Measurements from ENCODE around the gene SARS2. TPM values are rescaled to one million over a fixed set of nuclear protein-coding genes. Genes with fewer than 3 reads are reported as not detected.

SARS2 gene
- total RNA-seq, 1 experiment from 2014 or later = 23.6 TPM

DNA sequence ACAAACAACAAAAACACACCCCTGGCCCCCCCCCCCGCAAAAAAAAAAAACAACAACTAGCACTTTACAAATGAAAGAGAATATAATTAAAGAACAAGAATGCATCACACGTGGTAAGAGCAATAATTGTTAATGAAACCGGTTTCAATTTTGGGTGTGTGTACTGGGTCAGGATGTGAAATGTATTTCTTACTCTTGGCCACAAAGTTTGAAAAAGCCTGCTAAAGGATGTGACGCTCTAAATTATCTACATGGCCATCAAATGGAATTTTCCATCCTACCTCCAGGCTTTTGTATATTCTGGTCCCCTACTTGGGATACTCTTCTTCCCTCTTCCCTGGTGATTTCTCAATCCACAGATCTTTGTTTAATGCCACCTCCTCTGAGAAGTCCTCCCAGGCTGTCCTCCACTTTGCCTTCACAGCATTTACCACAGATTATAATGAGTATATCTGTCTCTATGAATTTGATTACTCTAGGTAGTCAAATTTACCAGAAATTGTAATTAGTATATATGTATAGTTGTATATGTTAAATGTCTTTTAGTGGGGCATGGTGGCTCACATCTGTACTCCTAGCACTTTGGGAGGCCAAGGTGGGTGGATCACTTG lies 2.1 kb downstream of the SARS2 start:
- Mint-ChIP-seq H3K4me3 (ENCODE audit: unreplicated experiment) (no peak overlapping the region), H3K9me3 (ENCODE audit: unreplicated experiment) (no peaks in the 10 kb centered on the region), H3K36me3 (ENCODE audit: insufficient read depth, unreplicated experiment) (peaks cover 23% of the 10 kb centered on the region), H3K27me3 (ENCODE audit: insufficient read depth, unreplicated experiment) (no peaks in the 10 kb centered on the region), H3K4me1 (ENCODE audit: insufficient read depth, unreplicated experiment) (peaks cover 14% of the 10 kb centered on the region), H3K27ac (ENCODE audit: low read depth, unreplicated experiment) (no peak overlapping the region)
- no peak for DNase-seq (ENCODE audit: unreplicated experiment)
- TF ChIP-seq, protein P1, sequence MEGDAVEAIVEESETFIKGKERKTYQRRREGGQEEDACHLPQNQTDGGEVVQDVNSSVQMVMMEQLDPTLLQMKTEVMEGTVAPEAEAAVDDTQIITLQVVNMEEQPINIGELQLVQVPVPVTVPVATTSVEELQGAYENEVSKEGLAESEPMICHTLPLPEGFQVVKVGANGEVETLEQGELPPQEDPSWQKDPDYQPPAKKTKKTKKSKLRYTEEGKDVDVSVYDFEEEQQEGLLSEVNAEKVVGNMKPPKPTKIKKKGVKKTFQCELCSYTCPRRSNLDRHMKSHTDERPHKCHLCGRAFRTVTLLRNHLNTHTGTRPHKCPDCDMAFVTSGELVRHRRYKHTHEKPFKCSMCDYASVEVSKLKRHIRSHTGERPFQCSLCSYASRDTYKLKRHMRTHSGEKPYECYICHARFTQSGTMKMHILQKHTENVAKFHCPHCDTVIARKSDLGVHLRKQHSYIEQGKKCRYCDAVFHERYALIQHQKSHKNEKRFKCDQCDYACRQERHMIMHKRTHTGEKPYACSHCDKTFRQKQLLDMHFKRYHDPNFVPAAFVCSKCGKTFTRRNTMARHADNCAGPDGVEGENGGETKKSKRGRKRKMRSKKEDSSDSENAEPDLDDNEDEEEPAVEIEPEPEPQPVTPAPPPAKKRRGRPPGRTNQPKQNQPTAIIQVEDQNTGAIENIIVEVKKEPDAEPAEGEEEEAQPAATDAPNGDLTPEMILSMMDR (IDR thresholded peaks at IDR 0.05; ENCODE audit: unreplicated experiment) = no peak
- ChIA-PET POLR2A (interaction anchor here (3.3 kb wide), 1 partner anchor 28 kb away, joined by 35 read pairs; the partner anchor contains the start of genes NFKBIB and SIRT2), CTCF (interaction anchor here (0.7 to 1.4 kb wide), 3 partner anchors 28 to 526 kb away, joined by 4 to 11 read pairs (median 5); partner anchors contain the start of genes FAM98C and NFKBIB)
- intact Hi-C loops (cut with micrococcal nuclease) = no loop called here
- BruUV-seq (replicated peaks) = no TSS peak

DNA sequence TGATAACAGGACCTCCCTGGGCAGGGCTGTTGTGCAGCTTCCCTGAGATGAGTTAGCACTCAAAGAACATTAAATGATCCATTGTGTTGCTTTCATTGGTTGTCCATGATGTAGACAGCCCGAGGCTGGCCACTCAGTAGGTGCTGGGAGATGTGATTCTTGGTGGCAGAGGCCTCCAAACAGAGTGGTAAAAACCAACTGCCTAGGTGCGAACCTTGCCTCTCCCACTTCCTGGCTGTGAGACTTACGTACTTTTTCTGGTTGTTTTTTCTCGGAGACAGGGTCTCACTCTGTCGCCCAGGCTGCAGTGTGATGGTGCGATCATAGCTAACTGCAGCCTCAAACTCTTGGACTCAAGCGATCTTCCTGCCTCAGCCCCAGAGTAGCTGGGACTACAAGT lies 6.2 kb downstream of the SARS2 start:
- DNase-seq (ENCODE audit: unreplicated experiment) = no peak
- Mint-ChIP-seq H3K4me3 (ENCODE audit: unreplicated experiment) (no peak overlapping the region), H3K4me1 (ENCODE audit: insufficient read depth, unreplicated experiment) (peaks cover 6% of the 10 kb centered on the region), H3K27ac (ENCODE audit: low read depth, unreplicated experiment) (no peak overlapping the region), H3K36me3 (ENCODE audit: insufficient read depth, unreplicated experiment) (peaks cover 26% of the 10 kb centered on the region), H3K27me3 (ENCODE audit: insufficient read depth, unreplicated experiment) (no peaks in the 10 kb centered on the region), H3K9me3 (ENCODE audit: unreplicated experiment) (no peaks in the 10 kb centered on the region)
- TF ChIP-seq, protein P1 (IDR thresholded peaks at IDR 0.05; ENCODE audit: unreplicated experiment) = no peak
- POLR2A ChIA-PET = no interaction called here
- no TSS peak for BruUV-seq (replicated peaks)
- intact Hi-C loops (cut with micrococcal nuclease) = no loop called here
- CTCF ChIA-PET = interaction anchor here (0.8 kb wide), 1 partner anchor 158 kb away, joined by 3 read pairs; no protein-coding TSS in a partner anchor

DNA sequence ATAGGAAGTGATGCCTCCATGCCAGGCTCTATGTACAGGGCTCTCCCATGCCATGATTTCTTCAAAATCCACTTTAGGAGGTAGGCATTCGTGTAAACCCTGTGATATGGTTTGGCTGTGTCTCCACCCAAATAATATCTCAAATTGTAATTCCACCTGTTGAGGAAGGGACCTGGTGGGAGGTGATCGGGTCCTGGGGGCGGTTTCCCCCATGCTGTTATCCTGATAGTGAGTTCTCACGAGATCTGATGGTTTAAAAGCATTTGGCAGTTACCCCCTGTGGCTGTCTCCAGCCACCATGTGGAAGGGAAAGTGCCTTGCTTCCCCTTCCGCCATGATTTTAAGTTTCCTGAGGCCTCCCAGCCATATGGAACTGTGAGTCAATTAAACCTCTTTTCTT lies 8.1 kb downstream of the SARS2 start:
- H3K4me3 Mint-ChIP-seq (ENCODE audit: unreplicated experiment) = no peak overlapping the region
- intact Hi-C loops (cut with micrococcal nuclease) = no loop called here
- H3K9me3 Mint-ChIP-seq (ENCODE audit: unreplicated experiment) = no peaks in the 10 kb centered on the region
- peaks cover 26% of the 10 kb centered on the region for H3K36me3 Mint-ChIP-seq (ENCODE audit: insufficient read depth, unreplicated experiment)
- POLR2A ChIA-PET = interaction anchor here (1.0 kb wide), 1 partner anchor 22 kb away, joined by 4 read pairs; the partner anchor contains the start of gene NFKBIB
- no peak overlapping the region for H3K27ac Mint-ChIP-seq (ENCODE audit: low read depth, unreplicated experiment)
- H3K4me1 Mint-ChIP-seq (ENCODE audit: insufficient read depth, unreplicated experiment) = no peaks in the 10 kb centered on the region
- CTCF ChIA-PET = no interaction called here
- no TSS peak for BruUV-seq (replicated peaks)
- TF ChIP-seq, protein P1 (IDR thresholded peaks at IDR 0.05; ENCODE audit: unreplicated experiment) = no peak
- no peak for DNase-seq (ENCODE audit: unreplicated experiment)
- no peaks in the 10 kb centered on the region for H3K27me3 Mint-ChIP-seq (ENCODE audit: insufficient read depth, unreplicated experiment)

DNA sequence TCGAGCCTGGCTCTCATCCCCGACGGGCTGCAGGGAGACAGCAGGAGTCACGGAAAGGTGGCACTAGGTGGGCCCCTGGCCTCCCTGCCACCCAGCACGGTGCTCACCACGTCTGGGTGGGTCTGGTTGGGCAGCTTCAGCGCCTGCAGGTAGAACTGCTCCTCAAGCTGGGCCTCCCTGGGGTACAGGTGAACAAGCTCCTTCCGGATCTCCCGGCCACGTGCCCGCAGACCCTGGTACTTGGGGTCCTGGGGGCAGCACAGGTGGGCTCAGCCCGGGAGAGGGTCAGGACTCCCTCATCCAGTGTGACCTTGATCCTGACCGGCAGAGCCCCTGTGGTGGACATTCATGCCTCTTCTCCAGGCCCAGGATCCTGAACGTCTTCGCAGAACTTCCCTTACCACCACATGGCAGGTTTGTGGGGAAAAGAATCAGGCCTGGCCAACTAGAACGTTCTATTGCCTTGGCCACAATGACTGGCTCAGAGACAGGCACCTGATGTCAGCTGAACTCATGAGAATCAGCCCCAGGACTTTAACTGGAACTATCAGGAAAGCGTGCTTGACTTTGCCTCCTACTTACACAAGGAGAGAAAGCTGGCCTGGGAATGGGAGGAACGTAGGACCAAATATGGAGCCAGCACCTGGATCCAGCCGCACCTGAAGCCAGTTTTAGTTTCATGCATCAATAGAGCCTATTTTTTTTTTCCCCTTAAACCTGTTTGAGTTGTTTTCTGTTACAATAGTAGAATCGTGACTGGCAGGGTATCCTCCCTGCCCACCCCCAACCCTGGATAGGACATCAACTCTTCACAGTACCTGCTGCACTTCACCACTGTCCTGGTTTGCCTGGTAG lies 8.9 kb downstream of the SARS2 start:
- POLR2A ChIA-PET = interaction anchor here (1.0 kb wide), 1 partner anchor 21 kb away, joined by 4 read pairs; the partner anchor contains the start of gene NFKBIB
- peaks cover 20% of the 10 kb centered on the region for H3K36me3 Mint-ChIP-seq (ENCODE audit: insufficient read depth, unreplicated experiment)
- TF ChIP-seq, protein P1 (IDR thresholded peaks at IDR 0.05; ENCODE audit: unreplicated experiment) = no peak
- no TSS peak for BruUV-seq (replicated peaks)
- H3K27ac Mint-ChIP-seq (ENCODE audit: low read depth, unreplicated experiment) = no peak overlapping the region
- intact Hi-C loops (cut with micrococcal nuclease) = no loop called here
- no peaks in the 10 kb centered on the region for H3K4me1 Mint-ChIP-seq (ENCODE audit: insufficient read depth, unreplicated experiment)
- no peak overlapping the region for H3K4me3 Mint-ChIP-seq (ENCODE audit: unreplicated experiment)
- no peak for DNase-seq (ENCODE audit: unreplicated experiment)
- no peaks in the 10 kb centered on the region for H3K27me3 Mint-ChIP-seq (ENCODE audit: insufficient read depth, unreplicated experiment)
- CTCF ChIA-PET = no interaction called here
- no peaks in the 10 kb centered on the region for H3K9me3 Mint-ChIP-seq (ENCODE audit: unreplicated experiment)

Measured in MCF 10A (cell line).